Stomach (tissue), 4 donors: ENCODE measurements around the gene XXYLT1.

Experiments
- CTCF ChIP-seq, 7 experiments: fragments of 450-650 bp in 4 of 7; fragments of 200-600 bp in 3 of 7; sonication (generic) in 3 of 7; IDR thresholded peaks; one replicate each; pipeline ENCODE4 v1.5.1; 2016 to 2019; ENCODE audit warnings: antibody characterized with exemption in 7 of 7, control low read depth in 2 of 7, mild to moderate bottlenecking in 1 of 7
- POLR2A ChIP-seq, 4 donors: fragments of 450-650 bp; IDR thresholded peaks; one replicate each; pipeline ENCODE4 v1.6.1; 2016; ENCODE audit warnings: antibody characterized with exemption in 4 of 4, control low read depth in 2 of 4, mild to moderate bottlenecking in 1 of 4, moderate library complexity in 1 of 4
- POLR2AphosphoS5 ChIP-seq, 3 donors: sonication (generic); formaldehyde crosslinking; IDR thresholded peaks; one replicate each; pipeline ENCODE4 v1.6.1; 2016; ENCODE audit warnings: antibody characterized with exemption in 3 of 3

- TF ChIP-seq CTCF (IDR thresholded peaks at IDR 0.05) = no peak
- TF ChIP-seq POLR2A (IDR thresholded peaks at IDR 0.05) = no peak
- no peak for TF ChIP-seq POLR2AphosphoS5 (IDR thresholded peaks at IDR 0.05)
Measured at GRCh38 chr3:195247863-195248189, 23.1 kb downstream of the XXYLT1 start.
